ENCODE results near the gene RBP2.

The RBP2 gene

GRCh38 chr3:139454346-139454745 lies 22.0 kb downstream of the RBP2 start:
- Histone ChIP-seq H3K79me2 (ENCODE audit: insufficient read depth, low read depth) (no peaks in the 10 kb centered on the region), H3K27me3 (ENCODE audit: insufficient read depth, low read depth) (no peaks in the 10 kb centered on the region), H3K4me2 (no peak overlapping the region), H3K36me3 (ENCODE audit: insufficient read depth) (no peaks in the 10 kb centered on the region), H4K20me1 (ENCODE audit: insufficient read depth) (no peaks in the 10 kb centered on the region), H3K9ac (no peak overlapping the region), H3K27ac (no peak overlapping the region), H3K4me3 (IDR thresholded peaks at IDR 0.05; ENCODE audit: insufficient read depth, low read depth, low read length) (no peak overlapping the region), H3K4me1 (ENCODE audit: low read depth, poor library complexity, severe bottlenecking) (no peaks in the 10 kb centered on the region), H2AFZ (ENCODE audit: low read depth) (no peak overlapping the region)
- no peak for TF ChIP-seq CTCF (conservative IDR thresholded peaks at IDR 0.05; ENCODE audit: low read depth, low read length)

DNA sequence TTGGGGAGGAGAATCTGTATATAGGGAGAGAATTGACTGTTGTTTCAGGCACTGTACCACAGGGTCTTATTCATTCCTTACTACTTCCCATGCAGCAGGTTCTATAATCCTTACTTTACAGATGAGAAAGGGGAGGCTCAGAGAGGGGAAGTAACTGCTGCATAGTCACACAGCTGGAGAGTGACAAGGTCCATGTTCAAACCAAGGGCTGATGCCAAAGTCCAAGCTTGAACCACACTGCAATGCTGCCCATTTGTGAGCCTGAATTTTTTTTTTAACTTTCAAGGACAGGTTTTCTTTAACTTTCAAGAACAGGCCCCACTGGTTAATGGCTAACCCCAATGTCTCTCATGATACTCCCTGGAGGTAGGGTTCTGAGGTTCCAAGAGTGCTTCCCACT lies 26.2 kb downstream of the RBP2 start:
- no peaks in the 10 kb centered on the region for H3K4me1 ChIP-seq (ENCODE audit: low read depth, poor library complexity, severe bottlenecking)
- no peak overlapping the region for H3K27ac ChIP-seq
- no peaks in the 10 kb centered on the region for H4K20me1 ChIP-seq (ENCODE audit: insufficient read depth)
- no peak overlapping the region for H2AFZ ChIP-seq (ENCODE audit: low read depth)
- H3K9ac ChIP-seq, result no peak overlapping the region
- no peak overlapping the region for H3K4me3 ChIP-seq (IDR thresholded peaks at IDR 0.05; ENCODE audit: insufficient read depth, low read depth, low read length)
- no peaks in the 10 kb centered on the region for H3K79me2 ChIP-seq (ENCODE audit: insufficient read depth, low read depth)
- no peak for TF ChIP-seq CTCF (conservative IDR thresholded peaks at IDR 0.05; ENCODE audit: low read depth, low read length)
- H3K4me2 ChIP-seq, result no peak overlapping the region
- H3K36me3 ChIP-seq (ENCODE audit: insufficient read depth), result no peaks in the 10 kb centered on the region
- H3K27me3 ChIP-seq (ENCODE audit: insufficient read depth, low read depth), result no peaks in the 10 kb centered on the region

- no peaks in the 10 kb centered on the region for H4K20me1 ChIP-seq (ENCODE audit: insufficient read depth)
- TF ChIP-seq CTCF (conservative IDR thresholded peaks at IDR 0.05; ENCODE audit: low read depth, low read length), result no peak
- no peaks in the 10 kb centered on the region for H3K4me1 ChIP-seq (ENCODE audit: low read depth, poor library complexity, severe bottlenecking)
- H3K36me3 ChIP-seq (ENCODE audit: insufficient read depth), result no peaks in the 10 kb centered on the region
- H3K79me2 ChIP-seq (ENCODE audit: insufficient read depth, low read depth), result no peaks in the 10 kb centered on the region
- H3K4me3 ChIP-seq (IDR thresholded peaks at IDR 0.05; ENCODE audit: insufficient read depth, low read depth, low read length), result no peak overlapping the region
- no peak overlapping the region for H3K9ac ChIP-seq
- no peaks in the 10 kb centered on the region for H3K27me3 ChIP-seq (ENCODE audit: insufficient read depth, low read depth)
- no peak overlapping the region for H3K4me2 ChIP-seq
- no peak overlapping the region for H3K27ac ChIP-seq
- H2AFZ ChIP-seq (ENCODE audit: low read depth), result no peak overlapping the region
Observed at GRCh38 chr3:139449566-139449965, 26.8 kb downstream of the RBP2 start.

DNA sequence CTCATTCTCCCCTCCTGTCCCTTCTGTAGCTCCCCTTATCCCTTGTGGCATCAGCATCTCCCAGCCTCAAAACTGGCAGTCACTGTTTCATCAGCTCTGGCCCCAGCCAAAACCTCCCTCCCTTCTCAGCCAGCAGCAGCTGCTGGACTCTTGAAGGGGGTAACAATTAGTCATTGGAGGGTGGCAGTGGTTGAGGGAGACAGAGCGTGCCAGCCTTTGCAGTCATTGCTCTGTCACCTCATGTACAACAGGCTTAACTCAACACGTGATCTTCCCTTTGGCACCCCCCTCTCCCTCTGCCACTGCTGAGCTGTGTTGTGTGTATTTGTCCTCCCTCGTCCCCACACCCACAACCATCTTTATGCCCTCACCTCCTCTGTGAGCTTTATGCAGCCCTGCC lies 28.2 kb downstream of the RBP2 start:
- H3K79me2 ChIP-seq (ENCODE audit: insufficient read depth, low read depth), result no peaks in the 10 kb centered on the region
- no peak overlapping the region for H3K4me2 ChIP-seq
- no peaks in the 10 kb centered on the region for H4K20me1 ChIP-seq (ENCODE audit: insufficient read depth)
- H2AFZ ChIP-seq (ENCODE audit: low read depth), result no peak overlapping the region
- no peaks in the 10 kb centered on the region for H3K36me3 ChIP-seq (ENCODE audit: insufficient read depth)
- no peaks in the 10 kb centered on the region for H3K27me3 ChIP-seq (ENCODE audit: insufficient read depth, low read depth)
- H3K4me3 ChIP-seq (IDR thresholded peaks at IDR 0.05; ENCODE audit: insufficient read depth, low read depth, low read length), result no peak overlapping the region
- no peak overlapping the region for H3K27ac ChIP-seq
- no peak for TF ChIP-seq CTCF (conservative IDR thresholded peaks at IDR 0.05; ENCODE audit: low read depth, low read length)
- H3K4me1 ChIP-seq (ENCODE audit: low read depth, poor library complexity, severe bottlenecking), result no peaks in the 10 kb centered on the region
- no peak overlapping the region for H3K9ac ChIP-seq

- no peak overlapping the region for H3K4me2 ChIP-seq
- TF ChIP-seq CTCF (conservative IDR thresholded peaks at IDR 0.05; ENCODE audit: low read depth, low read length), result no peak
- no peak overlapping the region for H3K4me3 ChIP-seq (IDR thresholded peaks at IDR 0.05; ENCODE audit: insufficient read depth, low read depth, low read length)
Observed at GRCh38 chr3:139447486-139447885, 28.8 kb downstream of the RBP2 start.

More at GRCh38 chr3:139447486-139447885, 28.8 kb downstream of the RBP2 start:
- Histone ChIP-seq H3K27ac (no peak overlapping the region), H3K27me3 (ENCODE audit: insufficient read depth, low read depth) (no peaks in the 10 kb centered on the region), H2AFZ (ENCODE audit: low read depth) (no peak overlapping the region), H3K36me3 (ENCODE audit: insufficient read depth) (no peaks in the 10 kb centered on the region), H3K9ac (no peak overlapping the region), H3K4me1 (ENCODE audit: low read depth, poor library complexity, severe bottlenecking) (no peaks in the 10 kb centered on the region), H4K20me1 (ENCODE audit: insufficient read depth) (no peaks in the 10 kb centered on the region), H3K79me2 (ENCODE audit: insufficient read depth, low read depth) (no peaks in the 10 kb centered on the region)

Data from KMS-11 (cell line).